ENCODE results near the gene ACSBG1. TPM values are rescaled to one million over a fixed set of nuclear protein-coding genes. Genes with fewer than 3 reads are reported as not detected.

The ACSBG1 gene
- total RNA-seq = 0.07 and 0.15 TPM in 2 replicates

- no peak for ATAC-seq (ENCODE audit: low read depth)
- no peaks in the 10 kb centered on the region for H3K9me3 Mint-ChIP-seq
- no peak within 1 kb of the TSS for H3K27ac Mint-ChIP-seq
- H3K4me1 Mint-ChIP-seq = no peaks in the 10 kb centered on the region
- ChIA-PET POLR2A (no interaction called here), CTCF (no interaction called here)
- no peak within 1 kb of the TSS for H3K4me3 Mint-ChIP-seq
- H3K36me3 Mint-ChIP-seq (ENCODE audit: low read depth) = no peaks in the 10 kb centered on the region
- no peak for TF ChIP-seq CTCF (IDR thresholded peaks at IDR 0.05)
- H3K27me3 Mint-ChIP-seq = peaks cover 15% of the 10 kb centered on the region
- intact Hi-C loops (cut with micrococcal nuclease) = no loop called here
- DNase-seq = no peak
Measured at GRCh38 chr15:78234515-78235040, at the start of gene ACSBG1. Gene ACSBG1 (minus strand): TSS chr15:78234565. CDS start chr15:78234501, 64 bp downstream.

GRCh38 chr15:78282324-78282723 lies 48.0 kb upstream of the ACSBG1 start:
- no peak for DNase-seq

GRCh38 chr15:78280319-78281072 lies 46.1 kb upstream of the ACSBG1 start:
- DNase-seq = no peak
- no peak overlapping the region for H3K4me3 Mint-ChIP-seq
- ATAC-seq (ENCODE audit: low read depth) = no peak
- POLR2A ChIA-PET = no interaction called here
- no peaks in the 10 kb centered on the region for H3K27me3 Mint-ChIP-seq
- no peaks in the 10 kb centered on the region for H3K4me1 Mint-ChIP-seq
- CTCF ChIA-PET = no interaction called here
- no peak overlapping the region for H3K27ac Mint-ChIP-seq
- no peak for TF ChIP-seq CTCF (IDR thresholded peaks at IDR 0.05)
- H3K36me3 Mint-ChIP-seq (ENCODE audit: low read depth) = peaks cover 69% of the 10 kb centered on the region
- H3K9me3 Mint-ChIP-seq = no peaks in the 10 kb centered on the region
- intact Hi-C loops (cut with micrococcal nuclease) = no loop called here

More at GRCh38 chr15:78282324-78282723, 48.0 kb upstream of the ACSBG1 start:
- Mint-ChIP-seq H3K36me3 (ENCODE audit: low read depth) (peaks cover 81% of the 10 kb centered on the region), H3K4me3 (no peak overlapping the region), H3K27me3 (no peaks in the 10 kb centered on the region), H3K4me1 (no peaks in the 10 kb centered on the region), H3K9me3 (no peaks in the 10 kb centered on the region), H3K27ac (no peak overlapping the region)
- ChIA-PET POLR2A (no interaction called here), CTCF (no interaction called here)
- no peak for TF ChIP-seq CTCF (IDR thresholded peaks at IDR 0.05)
- no peak for ATAC-seq (ENCODE audit: low read depth)
- intact Hi-C loops (cut with micrococcal nuclease) = no loop called here

- Mint-ChIP-seq H3K9me3 (no peaks in the 10 kb centered on the region), H3K36me3 (ENCODE audit: low read depth) (peaks cover 54% of the 10 kb centered on the region), H3K27ac (no peak overlapping the region), H3K4me3 (no peak overlapping the region), H3K4me1 (no peaks in the 10 kb centered on the region), H3K27me3 (no peaks in the 10 kb centered on the region)
- TF ChIP-seq CTCF (IDR thresholded peaks at IDR 0.05) = no peak
- ChIA-PET CTCF (no interaction called here), POLR2A (no interaction called here)
- intact Hi-C loops (cut with micrococcal nuclease) = no loop called here
- DNase-seq = no peak
- no peak for ATAC-seq (ENCODE audit: low read depth)
Measured at GRCh38 chr15:78276064-78276943, 41.9 kb upstream of the ACSBG1 start.

- H3K9me3 Mint-ChIP-seq = no peaks in the 10 kb centered on the region
- DNase-seq (no peak), ATAC-seq (ENCODE audit: low read depth) (no peak)
- POLR2A ChIA-PET = no interaction called here
- H3K36me3 Mint-ChIP-seq (ENCODE audit: low read depth) = peaks cover 41% of the 10 kb centered on the region
- H3K27ac Mint-ChIP-seq = no peak overlapping the region
- TF ChIP-seq CTCF (IDR thresholded peaks at IDR 0.05) = no peak
- H3K4me3 Mint-ChIP-seq = no peak overlapping the region
- no peaks in the 10 kb centered on the region for H3K4me1 Mint-ChIP-seq
- intact Hi-C loops (cut with micrococcal nuclease) = no loop called here
- H3K27me3 Mint-ChIP-seq = no peaks in the 10 kb centered on the region
- CTCF ChIA-PET = no interaction called here
Measured at GRCh38 chr15:78274994-78275393, 40.6 kb upstream of the ACSBG1 start.

Measured in activated B cell treated with CpG ODN at 0.5 μM for 24 hours (primary cell).